DOHH2 (cell line): ENCODE data around the gene MED27.

Source experiments
- H3F3A ChIP-seq: fragments of 200-600 bp; sonication (generic), shearing (Covaris generic); 2 replicates; pipeline ENCODE4 v1.6.0; 2016; ENCODE audit warnings: antibody characterized with exemption, mild to moderate bottlenecking; ENCODE audit not compliant: control insufficient read depth, insufficient read depth
- H3K27ac ChIP-seq: fragments of 200-600 bp; sonication (generic); 2 replicates; pipeline ENCODE4 v1.5.1; 2014; ENCODE audit warnings: low read depth, mild to moderate bottlenecking, low read length, moderate library complexity
- H3K27me3 ChIP-seq: fragments of 200-600 bp; sonication (generic); 2 replicates; pipeline ENCODE4 v1.6.1; 2014; ENCODE audit warnings: mild to moderate bottlenecking, low read length, mixed read lengths; ENCODE audit not compliant: control insufficient read depth
- H3K36me3 ChIP-seq: fragments of 200-600 bp; sonication (generic); 2 replicates; pipeline ENCODE4 v1.6.1; 2014; ENCODE audit warnings: mild to moderate bottlenecking, low read length, moderate library complexity, mixed read lengths; ENCODE audit not compliant: control insufficient read depth
- H3K4me1 ChIP-seq: fragments of 200-600 bp; sonication (generic); 2 replicates; pipeline ENCODE4 v1.6.1; 2014; ENCODE audit warnings: mild to moderate bottlenecking, low read length, mixed read lengths; ENCODE audit not compliant: control insufficient read depth
- H3K4me2 ChIP-seq: fragments of 200-600 bp; sonication (generic); 2 replicates; pipeline ENCODE4 v1.6.0; 2014; ENCODE audit warnings: mild to moderate bottlenecking, low read length, moderate library complexity
- H3K4me3 ChIP-seq: fragments of 200-600 bp; sonication (generic); 2 replicates; pipeline ENCODE4 v1.5.1; 2014; ENCODE audit warnings: mild to moderate bottlenecking, low read length, mixed read lengths
- H3K79me2 ChIP-seq: fragments of 200-600 bp; sonication (generic); 2 replicates; pipeline ENCODE4 v1.6.1; 2014; ENCODE audit warnings: mild to moderate bottlenecking, low read length, mixed read lengths; ENCODE audit not compliant: control insufficient read depth
- H3K9me2 ChIP-seq: fragments of 200-600 bp; sonication (generic); replicated peaks from 2 replicates; pipeline ENCODE4 v1.6.1; 2014; ENCODE audit warnings: mild to moderate bottlenecking, low read length, mixed read lengths; ENCODE audit not compliant: control insufficient read depth
- H3K9me3 ChIP-seq: fragments of 200-600 bp; sonication (generic); 2 replicates; pipeline ENCODE4 v1.6.1; 2014; ENCODE audit warnings: antibody characterized with exemption, low read length, mixed read lengths; ENCODE audit not compliant: control insufficient read depth, insufficient read depth
- H4K20me1 ChIP-seq: fragments of 200-600 bp; sonication (generic); 2 replicates; pipeline ENCODE4 v1.6.0; 2014; ENCODE audit warnings: low read depth, mild to moderate bottlenecking, antibody characterized with exemption, low read length, moderate library complexity; ENCODE audit not compliant: control insufficient read depth, insufficient read depth
- EZH2phosphoT487 ChIP-seq: fragments of 200-600 bp; sonication (generic); IDR thresholded peaks from 2 replicates; pipeline ENCODE4 v1.6.1; 2017; ENCODE audit warnings: borderline replicate concordance, mild to moderate bottlenecking, antibody characterized with exemption, low read length, moderate library complexity, mixed read lengths
- TF ChIP-seq, protein P1 (sequence below): fragments of 200-600 bp; sonication (generic); IDR thresholded peaks from one replicate; pipeline ENCODE4 v1.5.1; 2014; ENCODE audit warnings: antibody characterized with exemption, mild to moderate bottlenecking, low read depth, low read length; ENCODE audit not compliant: poor library complexity, severe bottlenecking

The MED27 gene

DNA sequence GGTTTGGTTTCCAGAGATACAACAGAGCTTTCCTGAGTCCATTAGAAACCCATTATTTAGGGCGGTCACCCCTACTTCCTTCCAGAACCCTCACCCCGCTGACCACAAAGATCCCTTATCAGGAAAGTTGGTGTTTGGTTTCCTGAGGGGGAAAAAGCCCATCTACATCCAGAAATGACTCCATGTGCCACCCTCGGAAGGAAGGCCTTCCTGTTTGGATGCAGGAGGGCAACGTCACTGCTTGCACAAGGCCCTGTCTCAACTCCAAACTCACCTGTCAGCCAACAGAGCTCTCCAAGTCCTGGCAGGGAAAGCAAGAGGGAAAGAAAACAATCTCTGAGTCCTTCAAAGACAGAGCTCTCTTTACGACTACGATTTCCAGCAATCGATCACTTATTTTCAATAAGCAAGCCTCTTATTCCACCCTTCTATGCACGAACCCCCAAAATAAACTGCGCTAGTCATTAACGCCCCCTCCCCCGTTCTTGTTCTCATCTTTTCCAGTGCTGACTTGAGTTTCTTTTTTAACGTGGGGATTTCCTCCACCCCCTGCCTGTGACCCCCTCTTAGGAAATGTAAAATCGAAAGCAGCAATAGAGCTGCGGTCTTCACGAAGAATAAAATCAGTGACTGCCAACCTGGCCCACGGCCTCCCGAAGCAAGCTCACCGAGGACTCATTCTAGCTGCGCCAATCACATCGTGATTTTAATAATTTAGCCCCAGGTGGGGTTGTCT, 46.4 kb upstream of the MED27 start:
- H3K4me3 ChIP-seq, result no peak overlapping the region
- TF ChIP-seq EZH2phosphoT487, result no peak
- TF ChIP-seq, protein P1, sequence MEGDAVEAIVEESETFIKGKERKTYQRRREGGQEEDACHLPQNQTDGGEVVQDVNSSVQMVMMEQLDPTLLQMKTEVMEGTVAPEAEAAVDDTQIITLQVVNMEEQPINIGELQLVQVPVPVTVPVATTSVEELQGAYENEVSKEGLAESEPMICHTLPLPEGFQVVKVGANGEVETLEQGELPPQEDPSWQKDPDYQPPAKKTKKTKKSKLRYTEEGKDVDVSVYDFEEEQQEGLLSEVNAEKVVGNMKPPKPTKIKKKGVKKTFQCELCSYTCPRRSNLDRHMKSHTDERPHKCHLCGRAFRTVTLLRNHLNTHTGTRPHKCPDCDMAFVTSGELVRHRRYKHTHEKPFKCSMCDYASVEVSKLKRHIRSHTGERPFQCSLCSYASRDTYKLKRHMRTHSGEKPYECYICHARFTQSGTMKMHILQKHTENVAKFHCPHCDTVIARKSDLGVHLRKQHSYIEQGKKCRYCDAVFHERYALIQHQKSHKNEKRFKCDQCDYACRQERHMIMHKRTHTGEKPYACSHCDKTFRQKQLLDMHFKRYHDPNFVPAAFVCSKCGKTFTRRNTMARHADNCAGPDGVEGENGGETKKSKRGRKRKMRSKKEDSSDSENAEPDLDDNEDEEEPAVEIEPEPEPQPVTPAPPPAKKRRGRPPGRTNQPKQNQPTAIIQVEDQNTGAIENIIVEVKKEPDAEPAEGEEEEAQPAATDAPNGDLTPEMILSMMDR, result no peak
- no peaks in the 10 kb centered on the region for H3K79me2 ChIP-seq
- H3K4me1 ChIP-seq, result no peaks in the 10 kb centered on the region
- H3K4me2 ChIP-seq, result no peak overlapping the region
- H3K27me3 ChIP-seq, result peaks cover 58% of the 10 kb centered on the region
- no peak overlapping the region for H3K27ac ChIP-seq
- no peaks in the 10 kb centered on the region for H3K9me2 ChIP-seq
- H3K9me3 ChIP-seq, result no peaks in the 10 kb centered on the region
- H3K36me3 ChIP-seq, result no peaks in the 10 kb centered on the region
- no peaks in the 10 kb centered on the region for H3F3A ChIP-seq
- no peaks in the 10 kb centered on the region for H4K20me1 ChIP-seq

DNA sequence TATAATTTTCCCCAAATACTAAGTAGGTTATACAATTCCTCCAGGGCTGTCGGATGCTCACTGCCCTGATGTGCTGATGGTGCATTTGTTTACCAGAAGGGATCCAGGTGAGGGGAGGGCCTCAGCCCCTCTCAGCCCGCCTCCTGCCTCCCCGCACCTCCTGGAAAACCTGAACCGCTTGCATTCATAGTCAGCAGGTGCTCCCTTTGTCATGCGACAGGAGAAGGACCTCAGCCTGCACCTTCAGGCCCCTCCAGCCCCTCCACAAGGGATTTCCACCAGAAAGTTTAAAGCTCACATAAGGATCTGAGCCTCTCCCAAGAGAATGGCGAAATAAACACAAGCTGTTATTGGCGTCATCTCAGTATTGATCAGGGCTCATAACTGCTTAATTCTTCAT, 45.7 kb upstream of the MED27 start:
- Histone ChIP-seq H3K27me3 (peaks cover 63% of the 10 kb centered on the region), H3K4me2 (no peak overlapping the region), H3K36me3 (no peaks in the 10 kb centered on the region), H3K79me2 (no peaks in the 10 kb centered on the region), H3K9me3 (no peaks in the 10 kb centered on the region), H3K9me2 (no peaks in the 10 kb centered on the region), H3F3A (no peaks in the 10 kb centered on the region), H3K4me3 (no peak overlapping the region), H3K27ac (no peak overlapping the region), H3K4me1 (no peaks in the 10 kb centered on the region), H4K20me1 (no peaks in the 10 kb centered on the region)
- TF ChIP-seq, protein P1, result no peak
- TF ChIP-seq EZH2phosphoT487, result no peak

GRCh38 chr9:132124800-132125199, 45.1 kb upstream of the MED27 start:
- Histone ChIP-seq H3K4me2 (no peak overlapping the region), H3K9me2 (no peaks in the 10 kb centered on the region), H3K27me3 (peaks cover 67% of the 10 kb centered on the region), H4K20me1 (no peaks in the 10 kb centered on the region), H3K4me3 (no peak overlapping the region), H3K36me3 (no peaks in the 10 kb centered on the region), H3K79me2 (no peaks in the 10 kb centered on the region), H3K4me1 (no peaks in the 10 kb centered on the region), H3K9me3 (no peaks in the 10 kb centered on the region), H3F3A (no peaks in the 10 kb centered on the region), H3K27ac (no peak overlapping the region)
- no peak for TF ChIP-seq EZH2phosphoT487
- TF ChIP-seq, protein P1, result no peak
